Measurements from ENCODE around the gene LRRC45.

DNA sequence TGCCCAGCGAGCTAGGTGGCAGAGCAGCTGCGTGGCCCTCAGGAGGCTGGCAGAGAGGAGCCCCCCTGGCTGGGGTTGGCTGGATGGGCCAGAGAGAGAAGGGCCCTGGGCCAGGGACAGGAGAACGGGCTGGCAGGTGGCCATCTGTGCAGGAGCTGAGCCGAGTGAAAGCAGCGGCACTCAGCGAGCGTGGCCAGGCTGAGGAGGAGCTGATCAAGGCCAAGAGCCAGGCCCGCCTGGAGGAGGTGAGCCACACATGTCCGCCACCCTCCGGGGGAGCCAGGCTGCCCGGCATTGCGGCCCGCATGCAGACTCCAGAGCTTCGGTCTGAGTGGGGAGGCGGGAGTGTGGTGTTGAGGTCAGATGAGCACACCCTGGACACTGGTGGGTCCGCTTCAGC, 6.3 kb downstream of the LRRC45 start:
- TF ChIP-seq POLR2A (IDR thresholded peaks at IDR 0.05), result no peak
- TF ChIP-seq, protein P1, sequence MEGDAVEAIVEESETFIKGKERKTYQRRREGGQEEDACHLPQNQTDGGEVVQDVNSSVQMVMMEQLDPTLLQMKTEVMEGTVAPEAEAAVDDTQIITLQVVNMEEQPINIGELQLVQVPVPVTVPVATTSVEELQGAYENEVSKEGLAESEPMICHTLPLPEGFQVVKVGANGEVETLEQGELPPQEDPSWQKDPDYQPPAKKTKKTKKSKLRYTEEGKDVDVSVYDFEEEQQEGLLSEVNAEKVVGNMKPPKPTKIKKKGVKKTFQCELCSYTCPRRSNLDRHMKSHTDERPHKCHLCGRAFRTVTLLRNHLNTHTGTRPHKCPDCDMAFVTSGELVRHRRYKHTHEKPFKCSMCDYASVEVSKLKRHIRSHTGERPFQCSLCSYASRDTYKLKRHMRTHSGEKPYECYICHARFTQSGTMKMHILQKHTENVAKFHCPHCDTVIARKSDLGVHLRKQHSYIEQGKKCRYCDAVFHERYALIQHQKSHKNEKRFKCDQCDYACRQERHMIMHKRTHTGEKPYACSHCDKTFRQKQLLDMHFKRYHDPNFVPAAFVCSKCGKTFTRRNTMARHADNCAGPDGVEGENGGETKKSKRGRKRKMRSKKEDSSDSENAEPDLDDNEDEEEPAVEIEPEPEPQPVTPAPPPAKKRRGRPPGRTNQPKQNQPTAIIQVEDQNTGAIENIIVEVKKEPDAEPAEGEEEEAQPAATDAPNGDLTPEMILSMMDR (IDR thresholded peaks at IDR 0.05), result no peak

Data from prostate gland (tissue), 2 donors.